PC-9 (cell line): ENCODE data around the gene AUTS2. TPM values are rescaled to one million over a fixed set of nuclear protein-coding genes. Genes with fewer than 3 reads are reported as not detected.

Source experiments
- BruUV-seq: library from RNA; stranded (reverse); fragments of 400-500 nt; replicated peaks from 2 replicates; lab custom pipeline; 2021; lab: Mats Ljungman, UMichigan
- CTCF ChIA-PET: fragments of 300-600 bp; sonication (Branson Sonifier 250); formaldehyde crosslinking; loops from one replicate; lab custom pipeline; 2022; ENCODE audit warnings: antibody characterized with exemption; lab: Charles Lee
- POLR2A ChIA-PET: fragments of 300-600 bp; sonication (Branson Sonifier 250); formaldehyde crosslinking; loops from one replicate; lab custom pipeline; 2022; ENCODE audit warnings: antibody characterized with exemption; ENCODE audit not compliant: unreplicated experiment; lab: Charles Lee
- DNase-seq, 2 experiments: peaks; one replicate each; pipeline versions ENCODE4 v3.0.0 to v3.0.0-alpha.2; 2015 to 2022; ENCODE audit warnings: mixed read lengths in 1 of 2
- H2AFZ ChIP-seq: fragments of 200-600 bp; sonication (generic); 2 replicates; pipeline ENCODE4 v1.8.1; 2017; ENCODE audit warnings: antibody characterized with exemption
- H3F3A ChIP-seq: fragments of 200-600 bp; sonication (generic); 2 replicates; pipeline ENCODE4 v1.8.1; 2017; ENCODE audit warnings: antibody characterized with exemption, mild to moderate bottlenecking, low read depth; ENCODE audit not compliant: insufficient read depth
- H3K27ac ChIP-seq: fragments of 200-600 bp; sonication (generic); 2 replicates; pipeline ENCODE4 v1.6.1; 2016; ENCODE audit warnings: mixed run types
- H3K27me3 ChIP-seq: fragments of 200-600 bp; sonication (generic); 2 replicates; pipeline ENCODE4 v1.6.1; 2016; ENCODE audit warnings: low read depth, mixed run types; ENCODE audit not compliant: insufficient read depth
- H3K36me3 ChIP-seq: fragments of 200-600 bp; sonication (generic); 2 replicates; pipeline ENCODE4 v1.6.1; 2016; ENCODE audit warnings: low read depth, mixed run types
- H3K4me1 ChIP-seq: fragments of 200-600 bp; sonication (generic); replicated peaks from 2 replicates; pipeline ENCODE4 v1.6.1; 2016; ENCODE audit warnings: mixed run types; ENCODE audit not compliant: insufficient read depth
- H3K4me2 ChIP-seq: fragments of 200-600 bp; sonication (generic); 2 replicates; pipeline ENCODE4 v1.6.1; 2017; ENCODE audit warnings: mixed run types
- H3K4me3 ChIP-seq: fragments of 200-600 bp; sonication (generic); 2 replicates; pipeline ENCODE4 v1.6.1; 2016; ENCODE audit warnings: mixed run types
- H3K79me2 ChIP-seq: fragments of 200-600 bp; sonication (generic); 2 replicates; pipeline ENCODE4 v1.6.1; 2017; ENCODE audit warnings: low read depth, mixed run types
- H3K9me2 ChIP-seq: fragments of 200-600 bp; sonication (generic); 2 replicates; pipeline ENCODE4 v1.8.1; 2017; ENCODE audit warnings: mild to moderate bottlenecking; ENCODE audit not compliant: insufficient read depth
- H3K9me3 ChIP-seq: fragments of 200-600 bp; sonication (generic); 2 replicates; pipeline ENCODE4 v1.8.1; 2016; ENCODE audit warnings: low read depth; ENCODE audit not compliant: insufficient read depth
- H4K20me1 ChIP-seq: fragments of 200-600 bp; sonication (generic); 2 replicates; pipeline ENCODE4 v1.8.1; 2017; ENCODE audit not compliant: insufficient read depth
- EZH2 ChIP-seq: fragments of 200-600 bp; sonication (generic); IDR thresholded peaks from 2 replicates; pipeline ENCODE4 v1.8.0; 2017; ENCODE audit warnings: antibody characterized with exemption, low read depth
- intact Hi-C: fragments of 100-400 bp; cut with micrococcal nuclease; formaldehyde crosslinking; loops from one replicate; pipeline ENCODE4 v1.10.0; 2022; ENCODE audit not compliant: unreplicated experiment
- total RNA-seq: library from RNA; stranded (reverse); gene quantifications from 2 replicates; pipeline ENCODE4 v1.2.3, GENCODE V29; 2021
- TF ChIP-seq, protein P1 (sequence below): fragments of 200-600 bp; sonication (generic); conservative IDR thresholded peaks from 2 replicates; pipeline ENCODE4 v1.6.1; 2017; ENCODE audit warnings: mixed run types, antibody characterized with exemption, mild to moderate bottlenecking, moderate library complexity

The AUTS2 gene
- total RNA-seq, 1 experiment from 2014 or later = not detected

DNA sequence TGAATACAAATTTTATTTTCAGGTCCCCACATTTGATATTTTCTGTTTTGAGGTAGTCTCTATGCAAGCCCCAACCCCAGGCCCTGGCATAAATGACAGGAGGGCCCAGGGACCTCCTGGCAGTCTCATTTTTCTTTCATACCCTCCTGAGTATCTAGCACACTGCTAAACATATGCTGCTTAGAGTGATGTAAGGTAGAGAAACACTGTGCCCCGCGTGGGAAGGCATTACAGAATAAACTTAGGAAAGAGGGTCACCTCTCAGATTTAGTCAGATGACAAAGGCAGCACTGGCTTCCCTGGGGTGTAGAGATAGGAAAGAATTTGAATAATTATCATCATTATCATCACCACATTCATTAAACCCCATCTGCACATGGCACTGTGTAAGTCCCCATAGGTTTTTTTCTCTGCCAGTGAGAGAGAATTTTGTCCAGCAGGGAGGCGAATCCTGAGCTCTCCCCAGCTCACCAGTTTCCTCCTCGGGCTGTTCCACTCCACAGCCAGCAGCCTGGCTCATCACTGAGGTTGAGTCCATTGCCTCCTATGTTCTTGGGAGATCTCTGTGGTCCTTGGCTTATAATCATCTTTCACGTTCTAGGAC lies 1026.3 kb downstream of the AUTS2 start:
- Histone ChIP-seq H4K20me1 (no peaks in the 10 kb centered on the region), H3K4me1 (no peaks in the 10 kb centered on the region), H2AFZ (no peak overlapping the region), H3K4me2 (no peak overlapping the region), H3K9me2 (no peaks in the 10 kb centered on the region), H3K27me3 (peaks cover 49% of the 10 kb centered on the region), H3K36me3 (no peaks in the 10 kb centered on the region), H3K27ac (no peak overlapping the region), H3K4me3 (no peak overlapping the region), H3F3A (no peaks in the 10 kb centered on the region), H3K79me2 (no peaks in the 10 kb centered on the region), H3K9me3 (no peaks in the 10 kb centered on the region)
- no peak for DNase-seq
- TF ChIP-seq, protein P1, sequence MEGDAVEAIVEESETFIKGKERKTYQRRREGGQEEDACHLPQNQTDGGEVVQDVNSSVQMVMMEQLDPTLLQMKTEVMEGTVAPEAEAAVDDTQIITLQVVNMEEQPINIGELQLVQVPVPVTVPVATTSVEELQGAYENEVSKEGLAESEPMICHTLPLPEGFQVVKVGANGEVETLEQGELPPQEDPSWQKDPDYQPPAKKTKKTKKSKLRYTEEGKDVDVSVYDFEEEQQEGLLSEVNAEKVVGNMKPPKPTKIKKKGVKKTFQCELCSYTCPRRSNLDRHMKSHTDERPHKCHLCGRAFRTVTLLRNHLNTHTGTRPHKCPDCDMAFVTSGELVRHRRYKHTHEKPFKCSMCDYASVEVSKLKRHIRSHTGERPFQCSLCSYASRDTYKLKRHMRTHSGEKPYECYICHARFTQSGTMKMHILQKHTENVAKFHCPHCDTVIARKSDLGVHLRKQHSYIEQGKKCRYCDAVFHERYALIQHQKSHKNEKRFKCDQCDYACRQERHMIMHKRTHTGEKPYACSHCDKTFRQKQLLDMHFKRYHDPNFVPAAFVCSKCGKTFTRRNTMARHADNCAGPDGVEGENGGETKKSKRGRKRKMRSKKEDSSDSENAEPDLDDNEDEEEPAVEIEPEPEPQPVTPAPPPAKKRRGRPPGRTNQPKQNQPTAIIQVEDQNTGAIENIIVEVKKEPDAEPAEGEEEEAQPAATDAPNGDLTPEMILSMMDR = no peak
- TF ChIP-seq EZH2 = no peak
- POLR2A ChIA-PET = no interaction called here
- intact Hi-C loops = no loop called here
- BruUV-seq = no TSS peak
- CTCF ChIA-PET = no interaction called here

DNA sequence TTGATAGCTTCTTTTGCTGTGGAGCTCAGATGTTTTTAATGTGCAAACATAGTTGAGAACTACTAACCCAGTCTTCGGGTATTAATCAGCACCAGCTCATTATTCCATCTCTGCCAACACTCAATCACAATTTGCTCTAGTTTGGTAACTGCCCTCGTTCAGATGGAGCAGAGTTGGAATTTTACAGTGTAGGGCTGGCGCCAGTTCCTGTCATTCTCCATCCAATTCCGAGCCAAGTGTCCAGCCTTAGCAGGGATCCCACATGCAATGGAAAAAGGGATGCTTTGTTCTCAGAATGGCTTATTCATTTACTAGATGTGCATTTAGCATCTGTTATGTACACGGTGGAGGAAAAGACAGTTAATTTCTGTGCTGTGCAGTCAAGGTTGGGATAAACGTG lies 1029.2 kb downstream of the AUTS2 start:
- no peaks in the 10 kb centered on the region for H4K20me1 ChIP-seq
- H3K4me2 ChIP-seq = no peak overlapping the region
- no peaks in the 10 kb centered on the region for H3K9me2 ChIP-seq
- H3K27me3 ChIP-seq = peaks cover 52% of the 10 kb centered on the region
- intact Hi-C loops = no loop called here
- no peak overlapping the region for H3K4me3 ChIP-seq
- ChIA-PET POLR2A (no interaction called here), CTCF (no interaction called here)
- no peaks in the 10 kb centered on the region for H3K36me3 ChIP-seq
- TF ChIP-seq EZH2 = no peak
- TF ChIP-seq, protein P1 = no peak
- no peaks in the 10 kb centered on the region for H3K79me2 ChIP-seq
- H2AFZ ChIP-seq = no peak overlapping the region
- BruUV-seq = no TSS peak
- no peaks in the 10 kb centered on the region for H3F3A ChIP-seq
- no peaks in the 10 kb centered on the region for H3K4me1 ChIP-seq
- H3K27ac ChIP-seq = no peak overlapping the region
- H3K9me3 ChIP-seq = no peaks in the 10 kb centered on the region
- DNase-seq = no peak

DNA sequence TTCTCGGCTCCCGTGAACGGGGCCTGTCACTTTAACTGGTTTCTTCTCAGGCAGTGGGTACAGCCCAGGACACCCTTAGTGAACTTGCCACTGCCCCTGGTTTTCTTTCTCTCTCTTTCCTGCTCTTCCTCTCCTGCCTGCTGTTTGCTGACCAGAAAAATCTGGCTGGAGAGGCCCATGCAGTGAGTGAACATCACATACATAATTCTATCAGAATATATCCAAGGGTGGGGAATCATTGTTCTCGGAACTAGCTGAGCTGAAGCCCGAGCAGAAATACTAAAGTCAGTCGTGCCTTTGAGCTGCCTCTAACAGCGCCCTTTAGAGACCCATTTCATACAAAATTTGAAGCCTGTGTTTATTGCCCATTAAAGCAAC lies 1032.2 kb downstream of the AUTS2 start:
- TF ChIP-seq EZH2 = no peak
- TF ChIP-seq, protein P1 = no peak
- Histone ChIP-seq H3K4me1 (no peaks in the 10 kb centered on the region), H3K36me3 (no peaks in the 10 kb centered on the region), H3K27me3 (peaks cover 48% of the 10 kb centered on the region), H3K9me3 (no peaks in the 10 kb centered on the region), H3F3A (no peaks in the 10 kb centered on the region), H4K20me1 (no peaks in the 10 kb centered on the region), H2AFZ (no peak overlapping the region), H3K4me3 (no peak overlapping the region), H3K4me2 (no peak overlapping the region), H3K79me2 (no peaks in the 10 kb centered on the region), H3K27ac (no peak overlapping the region), H3K9me2 (no peaks in the 10 kb centered on the region)
- DNase-seq = no peak
- ChIA-PET POLR2A (no interaction called here), CTCF (no interaction called here)
- BruUV-seq = no TSS peak
- intact Hi-C loops = no loop called here
